ENCODE results near the gene SENP6.
"Not testable (repeated sequence)": the region's sequence is repeated elsewhere in the genome, so short reads cannot be mapped to it uniquely, and the experiment has no call there.

Gene SENP6

DNA sequence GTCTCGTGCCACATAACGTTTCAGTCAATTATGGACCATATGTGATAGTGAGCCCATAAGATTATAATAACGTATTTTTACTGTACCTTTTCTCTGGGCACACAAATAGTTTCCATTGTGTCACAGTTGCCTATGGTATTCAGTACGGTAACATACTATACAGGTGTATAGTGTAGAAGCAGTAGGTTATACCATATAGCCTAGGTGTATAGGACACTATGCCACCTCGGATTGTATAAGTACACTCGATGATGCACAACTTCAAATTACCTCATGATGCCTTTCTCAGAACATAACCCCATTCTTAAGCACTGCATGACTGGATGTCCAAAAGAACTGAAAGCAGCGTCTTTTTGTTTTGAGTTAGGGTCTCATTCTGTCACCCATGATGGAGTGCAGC lies 87.9 kb downstream of the SENP6 start:
- no peak overlapping the region for H3K27ac ChIP-seq (ENCODE audit: insufficient read depth, low read depth, low read length, poor library complexity, severe bottlenecking)
- WGBS, 2 experiments: 95 to 98% methylated on average over 4 to 6 of the region's 7 CpGs
- no peak overlapping the region for H3K4me3 ChIP-seq (ENCODE audit: insufficient read depth, low read depth, low read length)
- H3K27me3 ChIP-seq (ENCODE audit: control insufficient read depth, insufficient read depth, low read length, poor library complexity, severe bottlenecking): no peaks in the 10 kb centered on the region
- peaks cover 4% of the 10 kb centered on the region for H3K36me3 ChIP-seq (ENCODE audit: control insufficient read depth, insufficient read depth, low read length)
- H3K9me3 ChIP-seq (ENCODE audit: control insufficient read depth, low read length): no peaks in the 10 kb centered on the region
- H3K4me1 ChIP-seq (ENCODE audit: control insufficient read depth, insufficient read depth, low read length): no peaks in the 10 kb centered on the region

DNA sequence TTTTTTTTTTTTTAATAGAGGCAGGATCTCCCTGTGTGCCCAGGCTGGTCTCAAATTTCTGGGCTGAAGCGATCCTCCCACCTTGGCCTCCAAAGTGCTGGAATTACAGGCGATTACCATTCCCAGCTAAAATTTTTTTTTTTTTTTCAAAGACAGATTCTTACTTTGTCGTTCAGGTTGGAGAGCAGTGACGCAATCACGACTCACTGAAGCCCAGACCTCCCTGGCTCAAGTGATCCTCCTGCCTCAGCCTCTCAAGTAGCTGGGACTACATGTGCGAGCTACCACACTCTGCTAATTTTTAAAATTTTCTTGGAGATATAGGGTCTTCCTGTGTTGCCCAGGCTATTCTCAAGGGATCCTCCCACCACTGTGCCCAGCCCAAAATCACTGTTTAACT lies 89.3 kb downstream of the SENP6 start:
- 93 to 97% methylated on average over 6 of the region's 6 CpGs for WGBS, 2 experiments

DNA sequence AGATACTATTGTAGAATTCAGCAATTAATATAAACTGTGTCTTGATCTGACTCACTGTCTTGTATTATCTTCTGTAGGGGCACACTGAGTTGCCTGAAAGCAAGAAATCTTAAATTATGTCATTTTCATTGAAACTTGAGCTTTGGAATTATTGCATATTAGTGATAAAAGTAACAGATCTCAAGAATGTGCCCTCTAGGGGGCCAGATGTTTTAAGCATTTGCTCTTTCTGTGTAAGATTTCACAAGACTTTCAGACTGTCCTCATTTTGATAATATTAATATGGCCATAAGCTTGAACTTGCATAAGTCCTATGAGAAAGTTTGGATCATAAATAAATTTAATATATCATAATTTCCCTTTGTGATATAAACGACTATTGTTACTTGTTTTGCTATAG lies 91.9 kb downstream of the SENP6 start:
- no peaks in the 10 kb centered on the region for H3K9me3 ChIP-seq (ENCODE audit: control insufficient read depth, low read length)
- H3K27ac ChIP-seq (ENCODE audit: insufficient read depth, low read depth, low read length, poor library complexity, severe bottlenecking): no peak overlapping the region
- H3K27me3 ChIP-seq (ENCODE audit: control insufficient read depth, insufficient read depth, low read length, poor library complexity, severe bottlenecking): no peaks in the 10 kb centered on the region
- H3K4me1 ChIP-seq (ENCODE audit: control insufficient read depth, insufficient read depth, low read length): no peaks in the 10 kb centered on the region
- peaks cover 15% of the 10 kb centered on the region for H3K36me3 ChIP-seq (ENCODE audit: control insufficient read depth, insufficient read depth, low read length)
- WGBS, 2 experiments: 100% methylated on average over 1 of the region's 1 CpG; no CpG with 5 or more reads in 1 of the 2 experiments
- no peak overlapping the region for H3K4me3 ChIP-seq (ENCODE audit: insufficient read depth, low read depth, low read length)

More for the DNA sequence above, 89.3 kb downstream of the SENP6 start:
- Histone ChIP-seq H3K27me3 (ENCODE audit: control insufficient read depth, insufficient read depth, low read length, poor library complexity, severe bottlenecking) (no peaks in the 10 kb centered on the region), H3K9me3 (ENCODE audit: control insufficient read depth, low read length) (no peaks in the 10 kb centered on the region), H3K4me1 (ENCODE audit: control insufficient read depth, insufficient read depth, low read length) (no peaks in the 10 kb centered on the region), H3K36me3 (ENCODE audit: control insufficient read depth, insufficient read depth, low read length) (peaks cover 4% of the 10 kb centered on the region), H3K27ac (ENCODE audit: insufficient read depth, low read depth, low read length, poor library complexity, severe bottlenecking) (no peak overlapping the region), H3K4me3 (ENCODE audit: insufficient read depth, low read depth, low read length) (no peak overlapping the region)

DNA sequence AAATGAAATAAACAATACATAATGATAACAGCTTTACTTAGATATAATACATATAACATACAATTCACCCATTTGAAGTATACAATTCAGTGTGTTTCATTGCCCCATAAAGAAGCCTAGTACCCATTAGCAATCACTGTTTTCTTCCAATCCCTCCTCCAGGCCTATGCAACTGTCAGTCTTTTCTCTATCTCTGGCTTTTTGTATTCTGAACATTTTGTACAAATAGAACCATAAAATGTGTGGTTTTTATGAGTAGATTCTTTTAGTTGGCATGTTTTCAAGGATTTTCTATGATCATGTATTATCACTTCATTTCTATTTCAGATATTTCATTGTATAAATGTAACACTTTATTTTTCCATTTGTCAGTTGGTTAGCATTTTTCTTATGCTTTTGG lies 92.7 kb downstream of the SENP6 start:
- H3K36me3 ChIP-seq (ENCODE audit: control insufficient read depth, insufficient read depth, low read length): peaks cover 15% of the 10 kb centered on the region

DNA sequence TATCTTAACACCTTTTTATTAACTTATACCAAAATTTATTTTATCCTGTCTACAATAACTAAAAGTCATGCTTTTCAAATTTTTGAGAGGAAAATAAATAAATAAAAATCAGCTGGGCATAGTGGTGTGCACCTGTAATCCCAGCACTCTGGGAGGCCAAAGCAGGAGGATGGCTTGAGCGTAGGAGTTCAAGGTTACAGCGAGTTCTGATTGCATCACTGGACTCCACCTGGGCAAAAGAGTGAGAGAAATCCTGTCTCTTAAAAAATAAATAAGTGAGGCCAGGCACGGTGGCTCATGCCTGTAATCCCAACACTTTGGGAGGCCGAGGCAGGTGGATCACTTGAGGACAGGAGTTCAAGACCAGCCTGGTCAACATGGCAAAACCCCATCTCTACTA lies 106.7 kb downstream of the SENP6 start:
- 94% methylated on average over 4 of the region's 4 CpGs for WGBS, 2 experiments
- not testable (repeated sequence) for H3K27ac ChIP-seq (ENCODE audit: insufficient read depth, low read depth, low read length, poor library complexity, severe bottlenecking); H3K9me3 ChIP-seq (ENCODE audit: control insufficient read depth, low read length); H3K27me3 ChIP-seq (ENCODE audit: control insufficient read depth, insufficient read depth, low read length, poor library complexity, severe bottlenecking); H3K4me1 ChIP-seq (ENCODE audit: control insufficient read depth, insufficient read depth, low read length); H3K4me3 ChIP-seq (ENCODE audit: insufficient read depth, low read depth, low read length)
- peaks cover 19% of the 10 kb centered on the region for H3K36me3 ChIP-seq (ENCODE audit: control insufficient read depth, insufficient read depth, low read length)

More for the DNA sequence above, 92.7 kb downstream of the SENP6 start:
- Histone ChIP-seq H3K9me3 (ENCODE audit: control insufficient read depth, low read length) (no peaks in the 10 kb centered on the region), H3K4me1 (ENCODE audit: control insufficient read depth, insufficient read depth, low read length) (no peaks in the 10 kb centered on the region), H3K27ac (ENCODE audit: insufficient read depth, low read depth, low read length, poor library complexity, severe bottlenecking) (no peak overlapping the region), H3K4me3 (ENCODE audit: insufficient read depth, low read depth, low read length) (no peak overlapping the region), H3K27me3 (ENCODE audit: control insufficient read depth, insufficient read depth, low read length, poor library complexity, severe bottlenecking) (no peaks in the 10 kb centered on the region)

DNA sequence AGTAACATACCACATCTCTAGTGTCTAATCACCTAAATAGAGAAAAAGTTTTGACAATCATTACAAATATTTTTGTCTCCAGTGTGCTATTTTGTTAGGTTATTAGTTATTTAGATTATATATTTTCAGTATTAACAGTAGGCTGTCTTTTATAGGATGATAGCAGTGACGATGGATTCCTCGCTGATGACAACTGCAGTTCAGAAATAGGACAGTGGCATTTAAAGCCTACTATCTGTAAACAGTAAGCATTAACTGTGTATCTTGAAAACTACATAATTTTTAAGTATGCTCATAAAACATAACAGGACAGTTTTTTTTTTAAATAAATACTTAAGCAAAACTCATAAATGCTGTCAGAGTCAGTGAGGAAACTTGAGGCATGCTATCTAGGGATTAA lies 109.5 kb downstream of the SENP6 start:
- H3K4me1 ChIP-seq (ENCODE audit: control insufficient read depth, insufficient read depth, low read length): no peaks in the 10 kb centered on the region
- no peak overlapping the region for H3K27ac ChIP-seq (ENCODE audit: insufficient read depth, low read depth, low read length, poor library complexity, severe bottlenecking)
- WGBS, 2 experiments: 90% methylated on average over 2 of the region's 2 CpGs
- H3K36me3 ChIP-seq (ENCODE audit: control insufficient read depth, insufficient read depth, low read length): peaks cover 22% of the 10 kb centered on the region
- H3K4me3 ChIP-seq (ENCODE audit: insufficient read depth, low read depth, low read length): no peak overlapping the region
- H3K27me3 ChIP-seq (ENCODE audit: control insufficient read depth, insufficient read depth, low read length, poor library complexity, severe bottlenecking): no peaks in the 10 kb centered on the region
- no peaks in the 10 kb centered on the region for H3K9me3 ChIP-seq (ENCODE audit: control insufficient read depth, low read length)

DNA sequence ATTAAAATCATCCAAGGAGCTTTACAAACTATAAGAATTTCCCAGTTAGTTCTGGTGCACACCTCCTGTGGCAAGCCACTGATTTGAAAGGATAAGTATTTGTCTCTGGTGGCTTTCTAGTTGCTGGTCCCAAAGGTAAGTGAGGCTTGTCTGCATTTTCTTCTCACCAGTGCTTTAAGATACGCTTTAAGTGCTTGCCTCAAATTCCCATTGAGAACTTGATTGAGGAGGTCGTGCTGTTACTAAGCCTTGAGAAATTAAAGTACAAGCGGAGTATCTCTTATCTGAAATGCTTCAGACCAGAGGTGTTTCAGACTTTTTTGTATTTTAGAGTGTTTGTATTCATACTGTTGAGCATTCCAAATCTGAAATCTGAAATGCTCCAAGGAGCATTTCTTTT lies 117.5 kb downstream of the SENP6 start:
- Histone ChIP-seq H3K4me1 (ENCODE audit: control insufficient read depth, insufficient read depth, low read length) (no peaks in the 10 kb centered on the region), H3K27me3 (ENCODE audit: control insufficient read depth, insufficient read depth, low read length, poor library complexity, severe bottlenecking) (no peaks in the 10 kb centered on the region), H3K36me3 (ENCODE audit: control insufficient read depth, insufficient read depth, low read length) (peaks cover 3% of the 10 kb centered on the region), H3K9me3 (ENCODE audit: control insufficient read depth, low read length) (no peaks in the 10 kb centered on the region), H3K4me3 (ENCODE audit: insufficient read depth, low read depth, low read length) (no peak overlapping the region), H3K27ac (ENCODE audit: insufficient read depth, low read depth, low read length, poor library complexity, severe bottlenecking) (no peak overlapping the region)
- 95% methylated on average over 3 of the region's 3 CpGs for WGBS, 2 experiments

DNA sequence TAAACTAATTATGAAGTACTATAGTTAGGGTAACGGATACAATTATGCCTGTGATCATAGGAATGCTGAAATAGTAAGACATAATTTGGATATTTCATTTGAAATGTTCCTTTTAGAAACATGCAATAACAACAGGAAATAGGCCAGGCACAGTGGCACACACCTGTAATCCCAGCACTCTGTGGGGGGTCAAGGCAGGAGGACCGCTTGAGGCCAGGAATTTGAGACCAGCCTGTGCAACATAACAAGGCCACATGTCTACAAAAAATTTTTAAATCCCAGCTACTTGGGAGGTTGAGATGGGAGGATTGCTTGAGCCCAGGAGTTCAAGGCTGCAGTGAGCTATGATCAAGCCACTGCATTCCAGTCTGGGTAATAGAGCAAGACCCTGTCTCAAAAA lies 121.7 kb downstream of the SENP6 start:
- Histone ChIP-seq H3K27ac (ENCODE audit: insufficient read depth, low read depth, low read length, poor library complexity, severe bottlenecking) (no peak overlapping the region), H3K36me3 (ENCODE audit: control insufficient read depth, insufficient read depth, low read length) (no peaks in the 10 kb centered on the region), H3K4me1 (ENCODE audit: control insufficient read depth, insufficient read depth, low read length) (no peaks in the 10 kb centered on the region), H3K27me3 (ENCODE audit: control insufficient read depth, insufficient read depth, low read length, poor library complexity, severe bottlenecking) (no peaks in the 10 kb centered on the region), H3K9me3 (ENCODE audit: control insufficient read depth, low read length) (no peaks in the 10 kb centered on the region), H3K4me3 (ENCODE audit: insufficient read depth, low read depth, low read length) (no peak overlapping the region)
- 69 to 93% methylated on average over 1 to 2 of the region's 2 CpGs for WGBS, 2 experiments

DNA sequence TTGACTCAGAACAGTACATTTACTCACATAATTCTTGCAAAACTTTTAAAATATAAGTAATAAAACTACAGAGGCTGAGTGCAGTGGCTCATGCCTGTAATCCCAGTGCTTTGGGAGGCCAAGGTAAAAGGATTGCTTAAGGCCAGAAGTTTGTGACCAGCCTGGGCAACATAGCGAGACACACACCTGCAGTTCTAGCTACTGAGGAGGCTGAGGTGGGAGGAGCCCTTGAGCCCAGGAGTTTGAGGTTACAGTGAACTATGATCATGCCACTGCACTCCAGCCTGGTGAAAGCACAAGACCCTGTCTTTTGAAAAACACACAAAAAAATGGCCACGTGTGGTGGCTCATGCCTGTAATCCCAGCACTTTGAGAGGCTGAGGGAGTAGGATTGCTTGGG lies 125.5 kb downstream of the SENP6 start:
- 88 to 90% methylated on average over 2 of the region's 2 CpGs for WGBS, 2 experiments
- no peak overlapping the region for H3K27ac ChIP-seq (ENCODE audit: insufficient read depth, low read depth, low read length, poor library complexity, severe bottlenecking)
- H3K27me3 ChIP-seq (ENCODE audit: control insufficient read depth, insufficient read depth, low read length, poor library complexity, severe bottlenecking): no peaks in the 10 kb centered on the region

DNA sequence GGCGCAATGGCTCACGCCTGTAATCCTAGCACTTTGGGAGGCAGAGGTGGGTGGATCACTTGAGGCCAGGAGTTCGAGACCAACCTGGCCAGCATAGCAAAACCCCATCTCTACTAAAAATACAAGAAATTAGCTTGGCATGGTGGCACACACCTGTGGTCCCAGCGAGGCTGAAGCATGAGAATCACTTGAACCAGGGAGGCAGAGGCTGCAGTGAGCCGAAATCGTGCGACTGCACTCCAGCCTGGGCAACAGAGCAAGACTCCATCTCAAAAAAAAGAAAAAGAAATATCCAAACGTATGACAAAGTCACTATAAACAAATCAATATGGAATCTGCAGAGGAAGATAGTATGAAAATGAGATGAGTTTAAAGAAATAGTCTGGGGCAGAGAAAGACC lies 129.3 kb downstream of the SENP6 start:
- H3K4me3 ChIP-seq (ENCODE audit: insufficient read depth, low read depth, low read length); H3K4me1 ChIP-seq (ENCODE audit: control insufficient read depth, insufficient read depth, low read length); H3K9me3 ChIP-seq (ENCODE audit: control insufficient read depth, low read length); H3K36me3 ChIP-seq (ENCODE audit: control insufficient read depth, insufficient read depth, low read length); H3K27ac ChIP-seq (ENCODE audit: insufficient read depth, low read depth, low read length, poor library complexity, severe bottlenecking); H3K27me3 ChIP-seq (ENCODE audit: control insufficient read depth, insufficient read depth, low read length, poor library complexity, severe bottlenecking): not testable (repeated sequence)
- WGBS, 2 experiments: 90% methylated on average over 7 of the region's 8 CpGs

More for the DNA sequence above, 125.5 kb downstream of the SENP6 start:
- no peaks in the 10 kb centered on the region for H3K36me3 ChIP-seq (ENCODE audit: control insufficient read depth, insufficient read depth, low read length)
- no peak overlapping the region for H3K4me3 ChIP-seq (ENCODE audit: insufficient read depth, low read depth, low read length)
- no peaks in the 10 kb centered on the region for H3K9me3 ChIP-seq (ENCODE audit: control insufficient read depth, low read length)
- H3K4me1 ChIP-seq (ENCODE audit: control insufficient read depth, insufficient read depth, low read length): no peaks in the 10 kb centered on the region

DNA sequence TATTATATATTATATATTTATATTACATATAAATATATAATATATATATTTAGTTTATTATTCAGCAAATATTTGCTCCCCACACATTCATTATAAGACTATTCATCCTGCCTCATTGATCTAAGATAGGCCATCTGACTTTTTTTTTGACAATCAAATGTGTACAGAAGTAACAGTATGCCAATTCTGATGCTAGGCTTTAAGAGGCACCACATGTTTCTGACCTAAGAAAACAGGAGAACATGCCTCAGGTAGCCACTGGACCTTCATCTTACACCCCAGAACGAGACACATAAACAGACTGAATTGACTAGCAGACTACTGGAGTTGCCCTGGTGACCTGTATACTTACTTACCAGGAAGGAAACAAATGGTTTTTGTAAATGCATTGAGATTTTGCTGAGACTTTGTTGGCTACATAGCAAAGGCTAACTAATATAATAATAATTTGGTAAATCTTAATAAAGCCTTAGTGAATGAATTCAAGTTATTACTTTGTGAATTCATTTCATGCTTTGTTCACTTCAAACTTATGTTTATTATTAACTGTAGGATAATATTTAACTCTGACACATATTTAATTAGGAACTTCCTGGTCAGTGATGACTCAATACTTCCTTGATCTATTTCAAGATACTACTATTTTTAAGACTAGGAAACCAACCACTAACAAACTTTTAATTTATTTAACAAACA lies 134.0 kb downstream of the SENP6 start:
- 82 to 93% methylated on average over 1 of the region's 1 CpG for WGBS, 2 experiments
- Histone ChIP-seq H3K9me3 (ENCODE audit: control insufficient read depth, low read length) (no peaks in the 10 kb centered on the region), H3K4me3 (ENCODE audit: insufficient read depth, low read depth, low read length) (no peak overlapping the region), H3K36me3 (ENCODE audit: control insufficient read depth, insufficient read depth, low read length) (no peaks in the 10 kb centered on the region), H3K27me3 (ENCODE audit: control insufficient read depth, insufficient read depth, low read length, poor library complexity, severe bottlenecking) (no peaks in the 10 kb centered on the region), H3K4me1 (ENCODE audit: control insufficient read depth, insufficient read depth, low read length) (no peaks in the 10 kb centered on the region), H3K27ac (ENCODE audit: insufficient read depth, low read depth, low read length, poor library complexity, severe bottlenecking) (no peak overlapping the region)

All from ectodermal cell (in vitro differentiated cells).